Fibroblast of peridontal ligament (primary cell): ENCODE data around the gene PELI2.
"Not testable (repeated sequence)": the region's sequence is repeated elsewhere in the genome, so short reads cannot be mapped to it uniquely, and the experiment has no call there.

Source experiments
- DNase-seq: peaks from one replicate; pipeline ENCODE4 v3.0.0-alpha.2; 2010; ENCODE audit errors: extremely low read depth

The PELI2 gene

GRCh38 chr14:56143025-56143424 is 24.8 kb downstream of the PELI2 start:
- DNase-seq = no peak

GRCh38 chr14:56144176-56144575 is 26.0 kb downstream of the PELI2 start:
- DNase-seq = no peak

GRCh38 chr14:56145181-56145769 is 27.1 kb downstream of the PELI2 start:
- DNase-seq = no peak

DNA sequence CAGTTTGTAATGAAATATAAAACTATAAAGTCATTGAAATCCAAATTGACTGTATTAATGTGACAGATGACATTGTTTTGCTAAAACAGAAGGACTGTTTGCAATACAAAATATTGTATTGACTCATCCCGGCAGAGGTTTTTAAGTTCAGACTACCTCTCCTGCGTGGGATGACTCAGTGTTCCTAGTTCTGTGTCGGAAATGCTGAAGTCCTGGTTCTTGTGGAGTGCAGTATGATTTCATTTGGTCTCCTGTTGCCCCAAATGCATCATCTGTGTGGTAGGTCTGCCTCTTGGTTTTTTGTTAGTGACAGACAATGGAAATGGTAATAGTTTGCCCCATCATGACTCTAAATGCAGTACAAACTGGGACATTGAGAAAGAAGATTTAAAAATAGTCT is 27.8 kb downstream of the PELI2 start:
- DNase-seq = peak; percentile 65

DNA sequence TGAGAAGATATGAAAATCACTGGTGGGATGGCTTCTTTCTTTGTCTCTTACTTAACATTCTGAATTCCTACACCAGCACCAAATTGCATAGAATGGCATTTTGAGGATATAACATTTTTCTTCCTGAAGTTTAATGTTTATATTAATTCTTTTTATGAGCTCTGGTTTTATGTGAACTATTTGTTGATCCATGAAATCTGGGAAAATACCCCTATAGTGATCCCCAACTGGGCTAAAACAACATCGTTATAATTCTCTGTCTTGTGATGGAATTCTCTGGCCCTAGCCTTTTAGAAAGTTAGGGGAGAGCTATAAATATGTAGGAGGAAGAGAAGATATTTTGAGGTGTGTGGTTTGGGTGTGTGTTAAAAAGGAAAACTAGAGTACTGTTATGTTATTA is 29.2 kb downstream of the PELI2 start:
- DNase-seq = no peak

GRCh38 chr14:56147986-56148901 is 30.0 kb downstream of the PELI2 start:
- no peak for DNase-seq

- DNase-seq = no peak
Measured at GRCh38 chr14:56149151-56149550, 30.9 kb downstream of the PELI2 start.

DNA sequence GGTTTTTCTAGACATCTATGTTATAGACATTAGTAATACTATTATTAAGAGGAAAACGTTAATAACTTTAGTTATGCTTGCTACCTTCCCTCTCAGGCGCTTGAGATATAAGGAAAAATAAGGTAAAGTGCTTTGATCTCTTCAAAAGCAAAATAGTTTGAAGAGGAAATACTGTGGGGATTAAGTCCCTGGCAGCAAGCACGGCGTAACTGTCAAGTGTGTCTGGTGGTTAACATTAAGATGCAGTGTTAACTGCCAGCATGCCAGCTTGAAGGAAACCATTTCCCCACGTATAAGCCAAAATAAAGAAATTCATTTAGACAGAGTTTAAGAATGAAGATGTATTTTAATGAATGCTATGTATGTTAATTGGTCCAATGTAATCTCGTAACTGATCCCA is 31.8 kb downstream of the PELI2 start:
- no peak for DNase-seq

DNA sequence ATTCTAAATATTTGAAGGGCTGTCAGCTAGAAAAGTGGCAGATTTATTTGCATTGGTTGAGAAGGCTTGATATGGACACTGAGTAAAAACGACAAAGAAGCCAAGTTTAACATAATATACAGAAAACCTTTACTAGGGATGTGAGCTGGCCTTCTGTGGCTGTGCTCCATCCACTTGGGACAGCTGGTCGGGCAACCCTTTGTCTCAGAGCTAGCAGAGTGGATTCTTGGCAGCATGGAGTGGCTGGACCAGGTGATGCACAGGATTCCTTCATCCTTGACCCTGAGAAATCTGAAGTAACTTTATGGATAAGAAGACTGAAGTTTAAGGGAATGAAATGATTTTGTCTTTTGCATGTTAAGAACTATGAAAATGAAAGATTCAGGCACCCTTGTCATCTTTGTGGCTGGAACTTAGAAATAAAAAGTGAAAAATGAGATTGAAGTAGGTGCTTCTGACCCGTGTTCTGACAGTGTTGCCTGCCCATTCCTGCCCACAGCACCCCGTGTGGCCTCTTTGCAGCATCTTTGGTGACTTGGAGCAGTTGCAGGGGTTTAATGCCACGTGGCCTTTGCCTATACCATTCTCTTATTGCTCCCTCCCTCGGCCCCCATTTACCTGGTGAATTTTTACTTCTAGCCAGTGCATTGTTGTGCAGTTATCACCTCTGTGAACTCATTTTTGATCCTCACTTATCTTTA is 32.6 kb downstream of the PELI2 start:
- DNase-seq = no peak

GRCh38 chr14:56152221-56152620 is 34.0 kb downstream of the PELI2 start:
- no peak for DNase-seq

- peak; percentile 32 for DNase-seq
Measured at GRCh38 chr14:56153267-56153666, 35.1 kb downstream of the PELI2 start.

DNA sequence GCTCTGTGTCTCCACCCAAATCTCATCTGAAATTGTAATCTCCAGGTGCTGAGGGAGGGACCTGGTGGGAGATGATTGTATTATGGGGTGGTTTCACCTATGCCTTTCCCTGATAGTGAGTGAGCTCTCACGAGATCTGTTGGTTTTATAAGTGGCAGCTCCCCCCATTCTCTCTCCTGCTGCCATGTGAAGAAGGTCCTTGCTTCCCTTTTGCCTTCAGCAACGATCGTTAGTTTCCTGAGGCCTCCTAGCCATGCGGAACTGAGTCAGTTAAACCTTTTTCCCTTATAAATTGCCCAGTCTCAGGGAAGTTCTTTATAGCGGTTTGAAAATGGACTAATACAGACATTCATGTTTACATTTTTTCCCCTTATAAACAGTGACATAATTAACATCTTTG is 36.1 kb downstream of the PELI2 start:
- no peak for DNase-seq

GRCh38 chr14:56156096-56156495 is 37.9 kb downstream of the PELI2 start:
- peak; percentile 52 for DNase-seq

DNA sequence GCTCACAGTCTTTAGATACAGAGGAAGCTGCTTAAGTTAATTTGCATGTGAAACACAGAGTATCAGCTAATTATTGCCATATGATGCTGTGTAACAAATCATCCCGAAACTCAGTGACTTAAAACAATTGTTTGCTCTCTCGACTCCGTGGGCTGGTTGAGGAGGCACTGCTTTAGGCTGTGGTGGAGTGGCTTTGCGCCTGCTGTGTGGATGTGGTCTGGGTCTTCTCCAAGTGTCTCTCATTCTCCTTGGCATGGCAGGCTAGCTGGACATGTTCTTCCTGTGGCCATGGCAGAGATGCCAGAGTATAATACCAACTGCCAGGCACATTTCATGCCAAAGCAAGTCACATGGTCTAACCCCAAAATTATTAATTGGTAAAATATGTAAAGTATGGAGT is 40.9 kb downstream of the PELI2 start:
- DNase-seq = no peak

- no peak for DNase-seq
Measured at GRCh38 chr14:56160088-56160487, 41.9 kb downstream of the PELI2 start.

DNA sequence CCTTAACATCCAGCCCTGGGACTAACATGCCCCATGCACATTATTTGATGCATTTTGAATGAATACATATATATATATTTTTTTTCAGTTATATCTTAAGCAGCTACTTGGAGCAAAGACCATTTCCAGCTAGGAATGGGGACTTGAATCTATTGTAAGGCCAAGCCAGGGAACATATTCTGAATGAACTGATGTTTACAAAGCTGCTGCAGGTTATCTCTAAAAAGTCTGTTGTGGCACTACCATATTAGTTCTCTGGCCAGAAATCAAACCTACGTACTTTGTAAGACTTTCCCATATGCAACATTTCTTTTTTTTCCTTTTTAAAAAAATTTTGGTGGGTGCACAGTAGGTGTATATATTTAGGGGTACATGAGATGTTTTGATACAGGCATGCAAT is 43.4 kb downstream of the PELI2 start:
- DNase-seq = no peak

GRCh38 chr14:56162476-56162875 is 44.3 kb downstream of the PELI2 start:
- no peak for DNase-seq

DNA sequence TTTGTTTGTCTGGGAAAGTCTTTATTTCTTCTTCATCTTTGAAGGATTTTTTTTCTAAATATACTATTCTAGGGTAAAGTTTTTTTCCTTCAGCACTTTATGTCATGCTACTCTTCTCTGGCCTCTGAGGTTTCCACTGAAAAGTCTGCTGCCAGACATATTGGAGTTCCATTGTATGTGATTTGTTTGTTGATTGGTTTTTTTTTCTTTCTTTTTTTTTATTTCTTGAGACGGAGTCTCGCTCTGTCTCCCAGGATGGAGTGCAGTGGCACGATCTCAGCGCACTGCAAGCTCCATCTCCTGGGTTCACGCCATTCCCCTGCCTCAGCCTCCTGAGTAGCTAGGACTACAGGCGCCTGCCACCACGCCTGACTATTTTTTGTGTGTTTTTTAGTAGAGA is 48.4 kb downstream of the PELI2 start:
- not testable (repeated sequence) for DNase-seq

- no peak for DNase-seq
Measured at GRCh38 chr14:56168007-56168616, 49.9 kb downstream of the PELI2 start.

DNA sequence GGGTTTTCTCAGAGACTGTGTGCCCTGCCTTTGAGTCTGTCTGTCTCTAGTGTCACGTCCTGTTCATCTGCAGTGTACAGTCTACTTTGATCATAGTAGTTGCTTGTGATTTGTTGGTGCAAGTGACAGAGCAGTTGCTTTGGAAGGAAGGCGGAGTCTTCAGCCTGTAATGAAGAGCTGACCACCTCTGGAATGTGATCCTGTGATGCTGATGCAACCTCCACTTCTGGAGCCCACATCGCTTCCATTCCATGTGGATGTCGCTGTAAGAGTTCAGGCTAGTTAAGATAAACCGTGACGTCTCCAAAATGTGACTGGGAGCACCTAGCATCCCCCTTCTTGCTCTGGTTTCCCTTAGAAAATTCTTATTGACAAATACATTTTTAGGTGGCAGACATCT is 51.8 kb downstream of the PELI2 start:
- no peak for DNase-seq

DNA sequence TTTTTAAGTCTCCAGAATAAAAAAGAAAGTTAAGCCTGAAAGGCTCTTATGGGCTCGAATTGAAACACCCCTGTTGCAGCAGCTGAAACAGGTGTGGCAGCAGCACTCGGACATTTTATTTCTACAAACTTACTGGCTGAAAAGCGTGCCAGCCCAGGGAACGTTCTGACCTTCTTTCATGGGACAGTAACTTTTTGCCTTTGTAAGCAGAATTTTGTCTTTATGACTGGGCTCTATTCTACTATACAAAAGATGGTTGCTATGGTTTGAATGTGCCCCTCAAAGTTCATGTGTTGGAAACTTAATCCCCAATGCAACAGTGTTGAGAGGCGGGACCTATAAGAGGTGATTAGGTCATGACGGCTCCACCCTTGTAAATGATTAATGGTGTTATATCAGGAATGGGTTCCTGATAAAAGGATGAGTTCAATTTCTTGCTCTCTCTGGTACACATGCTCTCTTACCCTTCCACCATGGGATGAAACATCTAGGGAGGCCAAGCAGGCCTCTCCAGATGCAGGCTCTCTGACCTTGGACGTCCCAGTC is 52.7 kb downstream of the PELI2 start:
- DNase-seq = no peak

DNA sequence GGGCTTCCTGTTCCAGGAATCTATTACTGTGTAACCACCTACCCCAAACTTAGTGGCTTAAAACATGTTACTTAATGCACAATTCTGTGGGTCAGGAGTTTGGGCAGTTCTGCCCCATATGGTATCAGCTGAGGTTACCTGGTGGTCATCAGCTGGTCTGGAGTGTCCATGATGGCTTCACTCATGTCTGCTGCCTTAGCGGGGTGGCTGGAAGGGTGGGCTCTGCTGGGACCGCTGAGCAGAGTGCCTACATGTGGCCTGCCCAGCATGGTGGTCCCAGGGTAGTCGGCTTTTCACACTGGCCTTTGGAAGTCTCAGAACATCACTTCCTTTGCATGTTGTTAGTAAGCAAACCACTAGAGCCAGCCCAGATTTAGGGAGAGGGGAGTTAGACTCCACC is 53.9 kb downstream of the PELI2 start:
- no peak for DNase-seq
